IMR-90 (cell line): ENCODE results near the gene SYTL3. TPM values are rescaled to one million over a fixed set of nuclear protein-coding genes. Genes with fewer than 3 reads are reported as not detected.
"Not testable (repeated sequence)": the region's sequence is repeated elsewhere in the genome, so short reads cannot be mapped to it uniquely, and the experiment has no call there.

ENCODE experiments used
- ATAC-seq: fragments of 200-7000 bp; cut with Tn5 transposase; 2 replicates; pipeline ENCODE4 v1.9.1; 2020; ENCODE audit warnings: low read depth, mild to moderate bottlenecking, moderate library complexity
- BruUV-seq: library from RNA; stranded (reverse); fragments of 400-500 nt; replicated peaks from 2 replicates; lab custom pipeline; 2021; lab: Mats Ljungman, UMichigan
- CTCF ChIA-PET: fragments of 300-600 bp; formaldehyde crosslinking; extraction: SDS; loops from one replicate; lab custom pipeline; 2021; ENCODE audit warnings: antibody characterized with exemption; lab: Yijun Ruan, JAX
- POLR2A ChIA-PET: fragments of 300-600 bp; sonication (Branson Sonifier 250); formaldehyde crosslinking; loops from one replicate; lab custom pipeline; 2022; ENCODE audit warnings: antibody characterized with exemption; ENCODE audit not compliant: unreplicated experiment; lab: Charles Lee
- DNase-seq: peaks from one replicate; pipeline ENCODE4 v3.0.0; 2013
- H2AFZ ChIP-seq: replicated peaks from 2 replicates; pipeline ENCODE3; 2013; ENCODE audit warnings: low read length, mild to moderate bottlenecking; ENCODE audit not compliant: poor library complexity
- H2AK5ac ChIP-seq: 2 replicates; pipeline ENCODE4 v1.6.1; 2013; ENCODE audit warnings: low read depth, low read length, inconsistent platforms
- H2AK9ac ChIP-seq: replicated peaks from 2 replicates; pipeline ENCODE3; 2013; ENCODE audit warnings: mild to moderate bottlenecking, low read depth, low read length, moderate library complexity; ENCODE audit not compliant: poor library complexity
- H2BK120ac ChIP-seq: 2 replicates; pipeline ENCODE4 v1.6.1; 2013; ENCODE audit warnings: low read depth, low read length, inconsistent platforms
- H2BK15ac ChIP-seq: 3 replicates; pipeline ENCODE4 v1.6.1; 2013; ENCODE audit warnings: low read depth, low read length, inconsistent platforms
- H2BK20ac ChIP-seq: 2 replicates; pipeline ENCODE4 v1.6.1; 2013; ENCODE audit warnings: low read depth, mild to moderate bottlenecking, inconsistent platforms, low read length, moderate library complexity
- H2BK5ac ChIP-seq: 2 replicates; pipeline ENCODE4 v1.6.1; 2013; ENCODE audit warnings: mild to moderate bottlenecking, low read depth, low read length, inconsistent platforms; ENCODE audit not compliant: poor library complexity, severe bottlenecking
- H3K14ac ChIP-seq: replicated peaks from 2 replicates; pipeline ENCODE4 v1.6.1; 2013; ENCODE audit warnings: low read depth, low read length, inconsistent platforms
- H3K18ac ChIP-seq: 2 replicates; pipeline ENCODE4 v1.6.1; 2013; ENCODE audit warnings: low read depth, low read length, control low read depth
- H3K23ac ChIP-seq: 2 replicates; pipeline ENCODE4 v1.6.1; 2013; ENCODE audit warnings: low read depth, low read length, inconsistent platforms
- H3K27ac ChIP-seq: 2 replicates; pipeline ENCODE4 v1.5.1; 2013; ENCODE audit warnings: mild to moderate bottlenecking, control low read depth, low read length; ENCODE audit not compliant: insufficient read depth
- H3K27me3 ChIP-seq: 2 replicates; pipeline ENCODE4 v1.6.1; 2013; ENCODE audit warnings: low read length; ENCODE audit not compliant: control insufficient read depth, insufficient read depth
- H3K36me3 ChIP-seq: 2 replicates; pipeline ENCODE4 v1.6.1; 2013; ENCODE audit warnings: low read length, mixed read lengths; ENCODE audit not compliant: control insufficient read depth, insufficient read depth
- H3K4ac ChIP-seq: 2 replicates; pipeline ENCODE4 v1.6.1; 2013; ENCODE audit warnings: low read depth, low read length, inconsistent platforms
- H3K4me1 ChIP-seq: 2 replicates; pipeline ENCODE4 v1.6.1; 2013; ENCODE audit warnings: low read length, mixed read lengths; ENCODE audit not compliant: control insufficient read depth, insufficient read depth
- H3K4me2 ChIP-seq: 2 replicates; pipeline ENCODE4 v1.6.1; 2013; ENCODE audit warnings: low read depth, mild to moderate bottlenecking, control low read depth, low read length, moderate library complexity
- H3K4me3 ChIP-seq: 2 replicates; pipeline ENCODE4 v1.5.1; 2013; ENCODE audit warnings: low read depth, mild to moderate bottlenecking, control low read depth, low read length, moderate library complexity; ENCODE audit not compliant: insufficient read depth
- H3K56ac ChIP-seq: 2 replicates; pipeline ENCODE4 v1.6.1; 2013; ENCODE audit warnings: low read length, inconsistent platforms; ENCODE audit not compliant: insufficient read depth; ENCODE audit errors: extremely low read depth
- H3K79me1 ChIP-seq, 2 experiments: 2 replicates each; pipeline ENCODE4 v1.6.1; 2013; ENCODE audit warnings: low read length in 2 of 2, inconsistent platforms in 1 of 2, low read depth in 1 of 2
- H3K9ac ChIP-seq: 2 replicates; pipeline ENCODE4 v1.6.1; 2013; ENCODE audit warnings: low read depth, low read length, control low read depth
- H3K9me1 ChIP-seq: 2 replicates; pipeline ENCODE4 v1.6.1; 2013; ENCODE audit warnings: low read length, inconsistent platforms; ENCODE audit not compliant: insufficient read depth
- H3K9me3 ChIP-seq: 2 replicates; pipeline ENCODE4 v1.6.1; 2013; ENCODE audit warnings: low read length; ENCODE audit not compliant: control insufficient read depth, insufficient read depth
- H4K20me1 ChIP-seq: 2 replicates; pipeline ENCODE4 v1.6.1; 2013; ENCODE audit warnings: low read length, inconsistent platforms; ENCODE audit not compliant: insufficient read depth
- H4K5ac ChIP-seq: 2 replicates; pipeline ENCODE4 v1.6.1; 2013; ENCODE audit warnings: mild to moderate bottlenecking, low read depth, low read length, control low read depth
- H4K8ac ChIP-seq, 2 experiments: 2 replicates each; pipeline ENCODE4 v1.6.1; 2013; ENCODE audit warnings: low read depth in 2 of 2, low read length in 2 of 2, control low read depth in 1 of 2, inconsistent platforms in 1 of 2
- H4K91ac ChIP-seq: 2 replicates; pipeline ENCODE4 v1.6.1; 2013; ENCODE audit warnings: low read depth, low read length, inconsistent platforms; ENCODE audit not compliant: insufficient read depth
- BHLHE40 ChIP-seq: fragments of 150-350 bp; IDR thresholded peaks from 2 replicates; pipeline ENCODE4 v1.6.1; 2016; ENCODE audit warnings: mild to moderate bottlenecking, low read depth, low read length
- CEBPB ChIP-seq: IDR thresholded peaks from 2 replicates; pipeline ENCODE4 v1.6.1; 2012; ENCODE audit warnings: low read depth, low read length, improper control_type of control experiment
- FOS ChIP-seq: fragments of 150-350 bp; IDR thresholded peaks from 2 replicates; pipeline ENCODE4 v1.6.1; 2016; ENCODE audit warnings: low read depth, low read length
- MAFK ChIP-seq: IDR thresholded peaks from 2 replicates; pipeline ENCODE4 v1.6.1; 2012; ENCODE audit warnings: low read depth, low read length, improper control_type of control experiment
- RAD21 ChIP-seq: IDR thresholded peaks from 2 replicates; pipeline ENCODE4 v1.6.1; 2012; ENCODE audit warnings: low read length, improper control_type of control experiment
- WGBS, 2 experiments: methylation state at CpG; one replicate each; pipeline versions ENCODE4 v1.1.5 to v1.1.7; 2013; ENCODE audit warnings: missing lambda C conversion rate in 2 of 2; ENCODE audit not compliant: insufficient read length in 1 of 2; ENCODE audit errors: extremely low coverage in 2 of 2; 5-methylcytosine and 5-hydroxymethylcytosine counted together
- dilution Hi-C: fragments of 300-500 bp; cut with HindIII; formaldehyde crosslinking; loops from one replicate; pipeline ENCODE4 v1.14.3; 2018; ENCODE audit warnings: low sequenced_read_pairs; ENCODE audit not compliant: unreplicated experiment
- in situ Hi-C: fragments of 300-500 bp; cut with MboI; formaldehyde crosslinking; loops from 3 replicates; pipeline ENCODE4 v1.14.3; 2019; ENCODE audit warnings: low sequenced_read_pairs, inconsistent platforms, mixed read lengths
- intact Hi-C: fragments of 100-400 bp; cut with micrococcal nuclease; formaldehyde crosslinking; loops from 2 replicates; pipeline ENCODE4 v1.10.0; 2022
- polyA plus RNA-seq, 3 experiments: library from polyadenylated mRNA; depleted of rRNA; stranded (reverse); fragments of >200 nt; gene quantifications; 2 replicates each; pipeline ENCODE4 v1.2.3, GENCODE V29; 2012; ENCODE audit warnings: low replicate concordance in 1 of 3
- total RNA-seq: library from RNA; depleted of rRNA; stranded (reverse); fragments of >200 nt; gene quantifications from 2 replicates; pipeline ENCODE4 v1.2.3, GENCODE V29; 2012

Gene SYTL3
- total and polyA plus RNA-seq, 2 of the 4 experiments (the other 2 are of a cell fraction) = 2.9 to 4.3 TPM

GRCh38 chr6:158791274-158791855 is 141.5 kb downstream of the SYTL3 start (continued):
- TF ChIP-seq FOS = no peak
- TF ChIP-seq BHLHE40 = no peak
- TF ChIP-seq MAFK = no peak
- no peak for TF ChIP-seq RAD21
- TF ChIP-seq CEBPB = no peak

- H3K4me1 ChIP-seq, H2BK5ac ChIP-seq, H3K4ac ChIP-seq, H2BK120ac ChIP-seq, H3K4me3 ChIP-seq, H2AK9ac ChIP-seq, H3K14ac ChIP-seq, DNase-seq, H4K8ac ChIP-seq, POLR2A ChIA-PET, H3K36me3 ChIP-seq, ATAC-seq, H3K27ac ChIP-seq, in situ Hi-C loops, H3K23ac ChIP-seq, H2AFZ ChIP-seq, H4K91ac ChIP-seq, H3K56ac ChIP-seq, H3K18ac ChIP-seq, H3K9me3 ChIP-seq, H3K4me2 ChIP-seq, dilution Hi-C loops, BruUV-seq, H3K9ac ChIP-seq, H2BK15ac ChIP-seq, H2AK5ac ChIP-seq, H4K5ac ChIP-seq, H3K27me3 ChIP-seq, H2BK20ac ChIP-seq: not testable (repeated sequence)
- peaks cover 32 to 72% of the 10 kb centered on the region in 2 experiments for H3K79me1 ChIP-seq
- CTCF ChIA-PET = interaction anchor here (0.9 to 1.2 kb wide), 2 partner anchors 30 to 181 kb away, joined by 3 to 5 read pairs; no protein-coding TSS in a partner anchor
- 100% methylated on average over 1 of the region's 10 CpGs; no CpG with 5 or more reads in 1 of the 2 experiments for WGBS, 2 experiments
- intact Hi-C loops = loop anchor here (5.0 to 10.0 kb wide), 2 partner anchors 85 to 312 kb away; no protein-coding TSS in a partner anchor
- peaks cover 39% of the 10 kb centered on the region; the same call in 1 of the 2 replicates for H4K20me1 ChIP-seq
- H3K9me1 ChIP-seq = peaks cover 11% of the 10 kb centered on the region; the same call in 1 of the 2 replicates
Measured at GRCh38 chr6:158792505-158792904, 142.7 kb downstream of the SYTL3 start.
